SK-N-SH (cell line): ENCODE data around the gene ARFRP1. TPM values are rescaled to one million over a fixed set of nuclear protein-coding genes. Genes with fewer than 3 reads are reported as not detected.

Experiments used
- CTCF ChIA-PET: fragments of 300-600, 350-600 bp; formaldehyde crosslinking; extraction: SDS; loops from one replicate; lab custom pipeline; 2021; lab: Yijun Ruan, JAX
- POLR2A ChIA-PET: fragments of 350-600 bp; sonication (Branson Sonifier 250); formaldehyde crosslinking; extraction: SDS; loops from one replicate; lab custom pipeline; 2020; ENCODE audit warnings: antibody characterized with exemption, inconsistent platforms; lab: Yijun Ruan, JAX
- DNase-seq: peaks from one replicate; pipeline ENCODE4 v3.0.0; 2012
- H2AFZ ChIP-seq: fragments of 200-600 bp; sonication (generic); 2 replicates; pipeline ENCODE4 v1.8.1; 2016; ENCODE audit warnings: antibody characterized with exemption, mild to moderate bottlenecking, low read depth
- H3F3A ChIP-seq: fragments of 200-600 bp; sonication (generic); replicated peaks from 2 replicates; pipeline ENCODE3; 2016; ENCODE audit warnings: antibody characterized with exemption, mild to moderate bottlenecking; ENCODE audit not compliant: insufficient read depth
- H3K27ac ChIP-seq, 2 experiments: fragments of 200-500 bp in 1 of 2; fragments of 200-600 bp in 1 of 2; sonication (Bioruptor generic) in 1 of 2; sonication (generic), shearing (Covaris generic) in 1 of 2; 2 replicates each; pipeline versions ENCODE4 v1.5.1 to v1.6.1; 2014 to 2016; ENCODE audit warnings: low read depth in 2 of 2, inconsistent platforms in 1 of 2, low read length in 1 of 2, mild to moderate bottlenecking in 1 of 2, mixed read lengths in 1 of 2
- H3K27me3 ChIP-seq: fragments of 200-600 bp; sonication (generic), shearing (Covaris generic); 2 replicates; pipeline ENCODE4 v1.6.1; 2016; ENCODE audit warnings: mixed run types; ENCODE audit not compliant: insufficient read depth
- H3K36me3 ChIP-seq, 2 experiments: fragments of 200-500 bp in 1 of 2; fragments of 200-600 bp in 1 of 2; sonication (Bioruptor generic) in 1 of 2; sonication (generic) in 1 of 2; replicated peaks in 1 of 2; 2 replicates each; pipeline versions ENCODE3 to v1.5.1; 2014 to 2016; ENCODE audit warnings: low read length in 1 of 2, mild to moderate bottlenecking in 1 of 2; ENCODE audit not compliant: insufficient read depth in 2 of 2, control insufficient read depth in 1 of 2
- H3K4me1 ChIP-seq, 2 experiments: fragments of 200-500 bp in 1 of 2; fragments of 200-600 bp in 1 of 2; sonication (Bioruptor generic) in 1 of 2; sonication (generic), shearing (Covaris generic) in 1 of 2; 2 replicates each; pipeline versions ENCODE4 v1.5.1 to v1.6.1; 2014 to 2016; ENCODE audit warnings: low read depth in 1 of 2, low read length in 1 of 2, mixed run types in 1 of 2; ENCODE audit not compliant: insufficient read depth in 2 of 2, control insufficient read depth in 1 of 2
- H3K4me2 ChIP-seq: fragments of 200-600 bp; sonication (generic), shearing (Covaris generic); 2 replicates; pipeline ENCODE4 v1.6.1; 2017; ENCODE audit warnings: mixed run types
- H3K4me3 ChIP-seq, 2 experiments: fragments of 200-500 bp in 1 of 2; fragments of 200-600 bp in 1 of 2; sonication (Bioruptor generic) in 1 of 2; sonication (generic), shearing (Covaris generic) in 1 of 2; 2 replicates each; pipeline versions ENCODE4 v1.5.1 to v1.8.1; 2014 to 2016; ENCODE audit warnings: low read depth in 2 of 2, inconsistent platforms in 1 of 2, low read length in 1 of 2, mild to moderate bottlenecking in 1 of 2, mixed read lengths in 1 of 2, moderate library complexity in 1 of 2
- H3K79me2 ChIP-seq: fragments of 200-600 bp; sonication (generic); 2 replicates; pipeline ENCODE4 v1.8.1; 2017; ENCODE audit warnings: mild to moderate bottlenecking; ENCODE audit not compliant: insufficient read depth
- H3K9ac ChIP-seq: fragments of 200-600 bp; sonication (generic); 2 replicates; pipeline ENCODE4 v1.6.1; 2017; ENCODE audit warnings: mixed run types
- H3K9me2 ChIP-seq: fragments of 200-600 bp; sonication (generic); 2 replicates; pipeline ENCODE4 v1.6.1; 2017; ENCODE audit warnings: mixed run types
- H3K9me3 ChIP-seq: fragments of 200-600 bp; sonication (generic); 2 replicates; pipeline ENCODE4 v1.6.1; 2017; ENCODE audit warnings: mixed run types, mild to moderate bottlenecking, moderate library complexity
- H4K20me1 ChIP-seq: fragments of 200-600 bp; sonication (generic); 2 replicates; pipeline ENCODE4 v1.6.1; 2017; ENCODE audit warnings: mild to moderate bottlenecking, mixed run types; ENCODE audit not compliant: insufficient read depth
- EZH2phosphoT487 ChIP-seq: fragments of 200-600 bp; sonication (generic); IDR thresholded peaks from 2 replicates; pipeline ENCODE4 v1.6.1; 2017; ENCODE audit warnings: low read depth, mixed run types, mild to moderate bottlenecking, antibody characterized with exemption, moderate library complexity, borderline replicate concordance
- JUND ChIP-seq: IDR thresholded peaks from 2 replicates; pipeline ENCODE4 v1.4.0; 2012
- NRF1 ChIP-seq: IDR thresholded peaks from 2 replicates; pipeline ENCODE4 v1.6.1; 2012; ENCODE audit warnings: low read depth, mild to moderate bottlenecking, low read length
- POLR2AphosphoS5 ChIP-seq: IDR thresholded peaks from 2 replicates; pipeline ENCODE4 v1.6.1; 2012; ENCODE audit warnings: low read depth, low read length
- RAD21 ChIP-seq: IDR thresholded peaks from 2 replicates; pipeline ENCODE4 v1.6.1; 2012; ENCODE audit warnings: mild to moderate bottlenecking, low read length
- RCOR1 ChIP-seq: fragments of 150-350 bp; IDR thresholded peaks from 2 replicates; pipeline ENCODE4 v1.6.1; 2017; ENCODE audit warnings: antibody characterized with exemption, low read length
- RFX5 ChIP-seq: IDR thresholded peaks from 2 replicates; pipeline ENCODE4 v1.6.1; 2012; ENCODE audit warnings: mild to moderate bottlenecking, improper control_type of control experiment, low read length
- SMC3 ChIP-seq: IDR thresholded peaks from 2 replicates; pipeline ENCODE4 v1.6.1; 2012; ENCODE audit warnings: low read depth, low read length, improper control_type of control experiment
- TAF1 ChIP-seq: IDR thresholded peaks from 2 replicates; pipeline ENCODE4 v1.6.1; 2012; ENCODE audit warnings: low read depth, mild to moderate bottlenecking, low read length, moderate library complexity, borderline replicate concordance
- TEAD4 ChIP-seq: IDR thresholded peaks from 2 replicates; pipeline ENCODE4 v1.4.0; 2012; ENCODE audit warnings: mild to moderate bottlenecking, borderline replicate concordance; ENCODE audit not compliant: insufficient read depth
- WGBS: methylation state at CpG from one replicate; pipeline ENCODE4 v1.1.6; 2017; ENCODE audit warnings: low lambda C conversion rate; 5-methylcytosine and 5-hydroxymethylcytosine counted together
- polyA plus RNA-seq, 3 experiments: library from polyadenylated mRNA; depleted of rRNA; stranded (reverse); fragments of >200 nt; gene quantifications; 2 replicates each; pipeline ENCODE4 v1.2.3, GENCODE V29; 2012
- TF ChIP-seq, protein P1 (sequence below): IDR thresholded peaks from 2 replicates; pipeline ENCODE4; 2012
- TF ChIP-seq, protein P2 (sequence below): IDR thresholded peaks from 2 replicates; pipeline ENCODE4 v1.4.0; 2012; ENCODE audit warnings: low read depth, borderline replicate concordance
- TF ChIP-seq, protein P3 (sequence below): fragments of 200-600 bp; sonication (generic); IDR thresholded peaks from 2 replicates; pipeline ENCODE4 v1.6.1; 2017; ENCODE audit warnings: antibody characterized with exemption, mild to moderate bottlenecking, moderate library complexity

ARFRP1 gene
- polyA plus RNA-seq, 1 of the 3 experiments (the other 2 are of a cell fraction), result 72.8 TPM

DNA sequence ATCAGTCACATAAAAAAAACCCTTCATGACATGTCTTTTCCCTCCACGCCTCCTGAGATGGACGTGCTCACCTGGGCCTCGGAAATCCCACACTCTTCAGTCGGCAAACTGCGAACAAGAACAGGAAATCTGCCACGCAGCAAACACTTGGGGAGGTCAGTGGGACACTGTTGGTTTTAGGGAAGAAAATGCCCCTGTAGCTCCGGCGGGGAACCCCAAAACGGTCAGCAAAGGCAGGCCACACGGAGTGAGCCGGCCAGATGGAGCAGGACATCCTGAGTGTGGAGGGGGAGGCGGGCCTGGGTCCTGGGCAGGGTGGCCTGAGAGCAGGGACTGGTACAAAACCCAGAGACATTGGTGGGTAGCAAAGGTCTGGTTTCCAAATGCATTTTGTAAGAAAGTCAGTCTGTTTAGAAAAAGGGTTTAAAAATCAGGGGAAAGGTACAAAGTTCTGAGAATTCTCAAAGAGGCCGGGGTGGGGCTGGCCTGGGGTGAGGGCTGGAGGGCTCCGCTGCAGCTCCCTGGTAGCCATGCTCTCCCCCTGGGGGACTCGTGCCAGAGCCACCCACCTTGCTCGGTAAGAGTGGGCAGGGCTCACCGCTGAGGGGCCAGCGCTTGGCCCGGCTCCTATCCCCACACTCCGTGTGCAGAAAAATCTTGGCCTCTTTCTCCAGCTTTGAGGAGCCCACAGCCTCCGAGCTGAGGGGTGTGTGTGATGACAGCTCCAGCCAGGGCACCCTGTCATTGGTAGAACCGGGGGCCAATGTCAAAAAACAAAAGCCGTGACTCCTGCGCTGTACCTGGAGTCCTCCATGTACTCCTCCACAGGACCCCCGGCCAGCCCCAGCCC is 37.0 kb upstream of the ARFRP1 start:
- H3K4me3 ChIP-seq, result no peak overlapping the region
- H3K27me3 ChIP-seq, result no peaks in the 10 kb centered on the region
- ChIA-PET POLR2A (interaction anchor here (0.5 to 0.7 kb wide), 2 partner anchors 13 to 261 kb away, joined by 3 read pairs; no protein-coding TSS in a partner anchor), CTCF (interaction anchor here (3.6 kb wide), 1 partner anchor 30 kb away, joined by 16 read pairs; no protein-coding TSS in a partner anchor)
- H3K79me2 ChIP-seq, result peaks cover 18% of the 10 kb centered on the region
- no peak overlapping the region for H2AFZ ChIP-seq
- 91% methylated on average over 19 of the region's 25 CpGs for WGBS
- H3K9me3 ChIP-seq, result no peaks in the 10 kb centered on the region
- peaks cover 15 to 26% of the 10 kb centered on the region in 2 experiments for H3K36me3 ChIP-seq
- H3K9me2 ChIP-seq, result no peaks in the 10 kb centered on the region
- TF ChIP-seq RAD21 (no peak), RFX5 (no peak)
- TF ChIP-seq, protein P1, sequence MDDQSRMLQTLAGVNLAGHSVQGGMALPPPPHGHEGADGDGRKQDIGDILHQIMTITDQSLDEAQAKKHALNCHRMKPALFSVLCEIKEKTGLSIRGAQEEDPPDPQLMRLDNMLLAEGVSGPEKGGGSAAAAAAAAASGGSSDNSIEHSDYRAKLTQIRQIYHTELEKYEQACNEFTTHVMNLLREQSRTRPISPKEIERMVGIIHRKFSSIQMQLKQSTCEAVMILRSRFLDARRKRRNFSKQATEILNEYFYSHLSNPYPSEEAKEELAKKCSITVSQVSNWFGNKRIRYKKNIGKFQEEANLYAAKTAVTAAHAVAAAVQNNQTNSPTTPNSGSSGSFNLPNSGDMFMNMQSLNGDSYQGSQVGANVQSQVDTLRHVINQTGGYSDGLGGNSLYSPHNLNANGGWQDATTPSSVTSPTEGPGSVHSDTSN, result peak; percentile 12; the same call in 1 of the 2 replicates
- DNase-seq, result peak; percentile 25
- peaks cover 0 to 11% of the 10 kb centered on the region in 2 experiments; a peak in 1 of 4 replicates for H3K4me1 ChIP-seq
- peaks cover 15% of the 10 kb centered on the region for H3F3A ChIP-seq
- H3K9ac ChIP-seq, result no peak overlapping the region
- H3K4me2 ChIP-seq, result no peak overlapping the region
- H3K27ac ChIP-seq, result peak overlapping the region in 1 of 2 experiments; percentile 16; a peak in 1 of 4 replicates
- H4K20me1 ChIP-seq, result peaks cover 16% of the 10 kb centered on the region

DNA sequence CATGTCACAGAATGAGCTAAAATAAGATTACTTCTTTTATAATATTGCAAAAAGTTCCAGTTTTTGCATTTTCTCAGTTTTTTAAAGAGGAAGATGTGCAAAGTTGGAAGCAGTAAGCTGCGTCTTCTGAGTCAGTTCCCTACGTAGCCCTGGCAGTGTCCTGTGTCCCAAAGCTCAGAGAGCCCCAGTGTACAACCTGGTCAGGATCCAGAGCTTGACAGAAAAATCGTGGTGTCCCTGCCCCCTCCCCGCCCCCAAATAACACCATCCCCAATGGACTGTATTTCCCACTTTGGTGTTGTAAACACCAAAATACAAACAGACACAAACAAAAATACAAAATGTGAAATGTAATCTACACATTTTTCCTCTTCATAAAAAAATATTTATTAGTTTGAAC is 36.4 kb upstream of the ARFRP1 start:
- Histone ChIP-seq H3K9me3 (no peaks in the 10 kb centered on the region), H3K4me3 (no peak overlapping the region), H3K36me3 (peaks cover 15 to 26% of the 10 kb centered on the region in 2 experiments), H3K4me1 (peaks cover 0 to 12% of the 10 kb centered on the region in 2 experiments; a peak in 1 of 4 replicates), H4K20me1 (peaks cover 16% of the 10 kb centered on the region), H2AFZ (no peak overlapping the region), H3K9me2 (no peaks in the 10 kb centered on the region), H3K9ac (no peak overlapping the region), H3K27me3 (no peaks in the 10 kb centered on the region), H3K79me2 (peaks cover 18% of the 10 kb centered on the region), H3F3A (peaks cover 15% of the 10 kb centered on the region), H3K27ac (no peak overlapping the region), H3K4me2 (no peak overlapping the region)
- no peak for DNase-seq
- no peak for TF ChIP-seq TAF1
- TF ChIP-seq POLR2AphosphoS5, result 0 out of 2 replicates have a peak, but pooled peaks have one; percentile 11
- POLR2A ChIA-PET, result interaction anchor here (0.5 kb wide), 1 partner anchor 261 kb away, joined by 3 read pairs; no protein-coding TSS in a partner anchor
- CTCF ChIA-PET, result interaction anchor here (3.6 kb wide), 1 partner anchor 31 kb away, joined by 16 read pairs; no protein-coding TSS in a partner anchor
- WGBS, result 83% methylated on average over 4 of the region's 4 CpGs

DNA sequence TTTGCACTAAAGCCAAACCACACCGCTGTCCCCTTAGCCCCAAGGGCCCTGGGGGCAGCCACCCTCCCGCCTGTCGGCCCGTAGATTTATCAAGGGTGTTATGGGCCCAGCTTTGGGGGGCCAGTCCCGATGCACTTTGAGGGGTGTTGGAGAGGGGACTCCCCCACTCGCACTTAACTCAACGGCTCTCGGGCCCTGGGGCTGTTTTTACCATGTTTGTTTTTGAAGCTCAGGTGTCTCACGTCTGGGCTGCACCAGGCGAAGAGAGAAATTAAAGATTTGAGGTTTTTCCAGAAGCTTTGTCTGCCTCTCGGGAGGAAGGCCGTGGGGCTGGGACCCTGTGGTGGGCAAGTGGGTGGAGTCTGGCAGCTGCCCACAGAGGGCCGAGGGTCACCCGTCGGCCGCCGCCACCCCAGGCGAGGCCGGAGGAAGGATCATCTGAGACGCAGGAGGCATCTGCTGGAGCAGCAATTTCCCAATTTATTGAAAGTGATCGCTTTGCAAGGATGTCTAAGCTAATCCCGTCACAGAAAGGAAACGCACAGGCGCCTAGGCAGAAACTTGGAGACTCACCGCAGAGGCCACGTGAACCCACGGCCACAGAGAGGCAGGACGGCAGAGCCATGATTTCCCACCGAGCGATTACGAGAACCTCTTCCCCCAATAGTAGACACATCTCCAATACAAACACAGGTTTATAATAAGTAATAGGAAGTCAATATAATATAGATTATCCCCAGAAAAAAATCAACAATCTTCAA is 35.6 kb upstream of the ARFRP1 start:
- Histone ChIP-seq H3K4me2 (no peak overlapping the region), H3F3A (peaks cover 17% of the 10 kb centered on the region), H3K79me2 (peaks cover 18% of the 10 kb centered on the region), H3K9me3 (no peaks in the 10 kb centered on the region), H3K9ac (no peak overlapping the region), H3K9me2 (no peaks in the 10 kb centered on the region), H3K36me3 (peaks cover 15 to 26% of the 10 kb centered on the region in 2 experiments), H2AFZ (no peak overlapping the region), H3K4me1 (peaks cover 0 to 14% of the 10 kb centered on the region in 2 experiments; a peak in 1 of 4 replicates), H4K20me1 (peaks cover 16% of the 10 kb centered on the region), H3K27ac (no peak overlapping the region), H3K4me3 (no peak overlapping the region), H3K27me3 (no peaks in the 10 kb centered on the region)
- no peak for DNase-seq
- CTCF ChIA-PET, result interaction anchor here (3.6 kb wide), 1 partner anchor 32 kb away, joined by 16 read pairs; no protein-coding TSS in a partner anchor
- POLR2A ChIA-PET, result interaction anchor here (0.6 kb wide), 1 partner anchor 21 kb away, joined by 3 read pairs; no protein-coding TSS in a partner anchor
- WGBS, result 95% methylated on average over 17 of the region's 31 CpGs
- no peak for TF ChIP-seq JUND
- no peak for TF ChIP-seq RCOR1
- TF ChIP-seq SMC3, result no peak
- TF ChIP-seq NRF1, result no peak
- TF ChIP-seq TEAD4, result no peak
- TF ChIP-seq, protein P2, sequence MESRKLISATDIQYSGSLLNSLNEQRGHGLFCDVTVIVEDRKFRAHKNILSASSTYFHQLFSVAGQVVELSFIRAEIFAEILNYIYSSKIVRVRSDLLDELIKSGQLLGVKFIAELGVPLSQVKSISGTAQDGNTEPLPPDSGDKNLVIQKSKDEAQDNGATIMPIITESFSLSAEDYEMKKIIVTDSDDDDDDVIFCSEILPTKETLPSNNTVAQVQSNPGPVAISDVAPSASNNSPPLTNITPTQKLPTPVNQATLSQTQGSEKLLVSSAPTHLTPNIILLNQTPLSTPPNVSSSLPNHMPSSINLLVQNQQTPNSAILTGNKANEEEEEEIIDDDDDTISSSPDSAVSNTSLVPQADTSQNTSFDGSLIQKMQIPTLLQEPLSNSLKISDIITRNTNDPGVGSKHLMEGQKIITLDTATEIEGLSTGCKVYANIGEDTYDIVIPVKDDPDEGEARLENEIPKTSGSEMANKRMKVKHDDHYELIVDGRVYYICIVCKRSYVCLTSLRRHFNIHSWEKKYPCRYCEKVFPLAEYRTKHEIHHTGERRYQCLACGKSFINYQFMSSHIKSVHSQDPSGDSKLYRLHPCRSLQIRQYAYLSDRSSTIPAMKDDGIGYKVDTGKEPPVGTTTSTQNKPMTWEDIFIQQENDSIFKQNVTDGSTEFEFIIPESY, result no peak
- TF ChIP-seq EZH2phosphoT487, result no peak
- TF ChIP-seq, protein P3, sequence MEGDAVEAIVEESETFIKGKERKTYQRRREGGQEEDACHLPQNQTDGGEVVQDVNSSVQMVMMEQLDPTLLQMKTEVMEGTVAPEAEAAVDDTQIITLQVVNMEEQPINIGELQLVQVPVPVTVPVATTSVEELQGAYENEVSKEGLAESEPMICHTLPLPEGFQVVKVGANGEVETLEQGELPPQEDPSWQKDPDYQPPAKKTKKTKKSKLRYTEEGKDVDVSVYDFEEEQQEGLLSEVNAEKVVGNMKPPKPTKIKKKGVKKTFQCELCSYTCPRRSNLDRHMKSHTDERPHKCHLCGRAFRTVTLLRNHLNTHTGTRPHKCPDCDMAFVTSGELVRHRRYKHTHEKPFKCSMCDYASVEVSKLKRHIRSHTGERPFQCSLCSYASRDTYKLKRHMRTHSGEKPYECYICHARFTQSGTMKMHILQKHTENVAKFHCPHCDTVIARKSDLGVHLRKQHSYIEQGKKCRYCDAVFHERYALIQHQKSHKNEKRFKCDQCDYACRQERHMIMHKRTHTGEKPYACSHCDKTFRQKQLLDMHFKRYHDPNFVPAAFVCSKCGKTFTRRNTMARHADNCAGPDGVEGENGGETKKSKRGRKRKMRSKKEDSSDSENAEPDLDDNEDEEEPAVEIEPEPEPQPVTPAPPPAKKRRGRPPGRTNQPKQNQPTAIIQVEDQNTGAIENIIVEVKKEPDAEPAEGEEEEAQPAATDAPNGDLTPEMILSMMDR, result no peak
